Chondrocyte (in vitro differentiated cells): ENCODE data around the gene MAN2C1. TPM values are rescaled to one million over a fixed set of nuclear protein-coding genes. Genes with fewer than 3 reads are reported as not detected.

ENCODE experiments used
- DNase-seq: peaks from one replicate; pipeline ENCODE4 v3.0.0; 2021; ENCODE audit warnings: mixed read lengths, low spot score
- H3K27ac Mint-ChIP-seq: one replicate; pipeline ENCODE4 v1.8.0; 2021; ENCODE audit warnings: mild to moderate bottlenecking, moderate library complexity, mixed read lengths; ENCODE audit not compliant: unreplicated experiment
- H3K27me3 Mint-ChIP-seq: 2 replicates; pipeline ENCODE4 v1.8.0; 2021; ENCODE audit warnings: low read depth, mixed read lengths
- H3K36me3 Mint-ChIP-seq: 2 replicates; pipeline ENCODE4 v1.8.0; 2021; ENCODE audit warnings: low read depth, mixed read lengths
- H3K4me1 Mint-ChIP-seq: 2 replicates; pipeline ENCODE4 v1.8.0; 2021; ENCODE audit warnings: low read depth, mild to moderate bottlenecking, mixed read lengths
- H3K4me3 Mint-ChIP-seq: one replicate; pipeline ENCODE4 v1.8.0; 2021; ENCODE audit warnings: mild to moderate bottlenecking, moderate library complexity, mixed read lengths; ENCODE audit not compliant: unreplicated experiment
- H3K9me3 Mint-ChIP-seq: 2 replicates; pipeline ENCODE4 v1.8.0; 2021; ENCODE audit warnings: low read depth, mixed read lengths
- long read RNA-seq: library from polyadenylated mRNA; stranded (forward); transcript quantifications from one replicate; pipeline ENCODE4 v2.0.0, GENCODE V29; 2021
- total RNA-seq: library from RNA; stranded (reverse); gene quantifications from 3 replicates; pipeline ENCODE4 v1.2.1, GENCODE V29; 2021
- TF ChIP-seq, protein P1 (sequence below): fragments of 200-600 bp; sonication (generic); IDR thresholded peaks from 2 replicates; pipeline ENCODE4 v1.5.0; 2021; ENCODE audit warnings: antibody characterized with exemption, mild to moderate bottlenecking, moderate library complexity

MAN2C1 gene
- total RNA-seq, result 105 to 158 TPM (median 109 TPM) in 3 replicates
- long read RNA-seq, transcript MAN2C1-242 (26 exons, 3,177 nt), result minor isoform, 5 of 59 reads
- long read RNA-seq, transcript MAN2C1-201 (26 exons, 3,284 nt), result major isoform, 19 of 59 reads
- long read RNA-seq, partial matches to known transcripts, result 12 of 59 reads
- long read RNA-seq, other reads (novel, unspliced or antisense), result 23 of 59 reads

DNA sequence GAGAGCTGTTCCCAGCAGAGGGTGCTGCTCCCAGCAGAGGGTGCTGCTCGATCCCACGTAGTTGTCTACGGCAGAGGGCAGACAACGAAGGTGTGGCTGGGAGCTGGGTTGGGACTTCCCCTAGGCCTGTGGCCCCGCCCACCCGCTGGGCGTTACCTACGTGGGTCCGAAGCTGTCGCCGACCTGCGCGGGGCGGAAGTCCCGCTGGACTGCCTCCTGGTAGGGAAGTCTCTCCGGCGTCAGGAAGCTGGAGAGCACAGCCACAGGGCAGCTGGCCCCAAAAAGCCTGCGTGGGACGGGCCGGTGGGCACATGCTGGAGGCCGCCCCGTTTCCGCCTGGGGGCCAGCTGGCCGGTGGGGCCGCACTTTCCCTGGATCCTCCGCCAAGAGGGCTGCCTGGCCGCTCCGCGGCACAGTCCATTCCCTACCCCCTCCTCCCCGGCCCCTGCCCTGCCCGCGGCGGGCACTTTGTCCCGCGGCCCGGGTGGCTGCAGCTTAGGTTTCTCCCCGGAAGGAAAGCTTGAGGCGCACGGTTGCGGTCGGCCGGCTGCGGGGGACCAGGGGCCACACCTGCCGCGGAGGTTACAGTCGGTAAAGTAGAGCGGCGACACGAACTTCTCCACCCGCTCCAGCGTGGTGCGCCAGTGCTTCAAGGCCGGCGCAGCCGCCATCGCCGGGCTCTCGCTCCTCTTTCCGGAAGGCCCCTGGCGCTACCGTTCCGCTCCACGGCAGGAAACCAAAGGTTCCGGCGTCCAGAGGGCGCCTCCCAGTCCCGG is at the start of gene MAN2C1:
Gene MAN2C1 (minus strand): TSS at position 695 of the 776 bp plus-strand sequence. CDS start 24 bp downstream, at position 671.
- peak; percentile 98 for DNase-seq
- Mint-ChIP-seq H3K4me3 (peak within 1 kb of the TSS; percentile 85), H3K36me3 (peaks cover 4% of the 10 kb centered on the region), H3K4me1 (peaks cover 23% of the 10 kb centered on the region), H3K27me3 (no peaks in the 10 kb centered on the region), H3K27ac (peak within 1 kb of the TSS; percentile 95), H3K9me3 (no peaks in the 10 kb centered on the region)
- TF ChIP-seq, protein P1, sequence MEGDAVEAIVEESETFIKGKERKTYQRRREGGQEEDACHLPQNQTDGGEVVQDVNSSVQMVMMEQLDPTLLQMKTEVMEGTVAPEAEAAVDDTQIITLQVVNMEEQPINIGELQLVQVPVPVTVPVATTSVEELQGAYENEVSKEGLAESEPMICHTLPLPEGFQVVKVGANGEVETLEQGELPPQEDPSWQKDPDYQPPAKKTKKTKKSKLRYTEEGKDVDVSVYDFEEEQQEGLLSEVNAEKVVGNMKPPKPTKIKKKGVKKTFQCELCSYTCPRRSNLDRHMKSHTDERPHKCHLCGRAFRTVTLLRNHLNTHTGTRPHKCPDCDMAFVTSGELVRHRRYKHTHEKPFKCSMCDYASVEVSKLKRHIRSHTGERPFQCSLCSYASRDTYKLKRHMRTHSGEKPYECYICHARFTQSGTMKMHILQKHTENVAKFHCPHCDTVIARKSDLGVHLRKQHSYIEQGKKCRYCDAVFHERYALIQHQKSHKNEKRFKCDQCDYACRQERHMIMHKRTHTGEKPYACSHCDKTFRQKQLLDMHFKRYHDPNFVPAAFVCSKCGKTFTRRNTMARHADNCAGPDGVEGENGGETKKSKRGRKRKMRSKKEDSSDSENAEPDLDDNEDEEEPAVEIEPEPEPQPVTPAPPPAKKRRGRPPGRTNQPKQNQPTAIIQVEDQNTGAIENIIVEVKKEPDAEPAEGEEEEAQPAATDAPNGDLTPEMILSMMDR, result peak; percentile 86

DNA sequence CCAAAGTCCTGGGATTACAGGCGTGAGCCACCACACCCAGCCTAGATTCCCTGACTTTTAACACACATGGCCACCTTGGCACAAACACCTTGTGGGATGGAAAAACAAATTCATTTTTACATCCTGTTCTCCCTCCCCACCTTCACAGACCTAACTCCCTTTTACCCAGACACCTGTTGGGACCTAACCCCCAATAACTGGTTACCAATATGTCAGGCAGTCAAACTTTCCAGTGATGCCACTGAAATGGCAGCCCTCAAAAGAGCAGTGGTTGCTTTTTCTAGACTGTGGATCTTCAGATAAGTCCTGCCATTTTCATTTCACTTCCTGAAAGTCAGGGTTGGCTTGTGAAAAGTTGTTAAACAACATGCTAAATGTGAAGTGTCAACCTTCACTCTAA is 48.2 kb upstream of the MAN2C1 start:
- Mint-ChIP-seq H3K4me3 (no peak overlapping the region), H3K4me1 (peaks cover 12% of the 10 kb centered on the region), H3K27ac (no peak overlapping the region), H3K27me3 (no peaks in the 10 kb centered on the region), H3K36me3 (peaks cover 17% of the 10 kb centered on the region), H3K9me3 (no peaks in the 10 kb centered on the region)
- TF ChIP-seq, protein P1, result no peak
- no peak for DNase-seq

DNA sequence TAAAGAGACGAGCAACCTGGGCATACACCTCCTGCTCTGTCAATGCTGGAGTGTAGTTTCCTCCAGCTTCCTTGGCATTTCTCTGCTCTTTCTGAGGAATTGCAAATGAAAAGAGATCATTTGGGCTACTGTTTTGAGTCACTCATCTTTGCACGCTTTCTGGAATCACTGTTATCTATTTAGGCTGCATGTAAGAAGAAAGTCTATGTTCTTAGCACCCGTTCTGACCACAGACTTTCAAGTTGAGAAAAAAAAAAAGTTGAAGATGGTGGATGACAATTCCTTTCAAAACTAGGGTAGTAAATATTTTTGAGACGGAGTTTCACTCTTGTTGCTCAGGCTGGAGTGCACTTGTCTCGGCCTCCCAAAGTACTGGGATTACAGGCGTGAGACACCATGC is 41.8 kb upstream of the MAN2C1 start:
- H3K36me3 Mint-ChIP-seq, result peaks cover 53% of the 10 kb centered on the region
- no peaks in the 10 kb centered on the region for H3K27me3 Mint-ChIP-seq
- DNase-seq, result no peak
- H3K4me3 Mint-ChIP-seq, result no peak overlapping the region
- H3K4me1 Mint-ChIP-seq, result no peaks in the 10 kb centered on the region
- TF ChIP-seq, protein P1, result no peak
- H3K9me3 Mint-ChIP-seq, result no peaks in the 10 kb centered on the region
- H3K27ac Mint-ChIP-seq, result no peak overlapping the region

DNA sequence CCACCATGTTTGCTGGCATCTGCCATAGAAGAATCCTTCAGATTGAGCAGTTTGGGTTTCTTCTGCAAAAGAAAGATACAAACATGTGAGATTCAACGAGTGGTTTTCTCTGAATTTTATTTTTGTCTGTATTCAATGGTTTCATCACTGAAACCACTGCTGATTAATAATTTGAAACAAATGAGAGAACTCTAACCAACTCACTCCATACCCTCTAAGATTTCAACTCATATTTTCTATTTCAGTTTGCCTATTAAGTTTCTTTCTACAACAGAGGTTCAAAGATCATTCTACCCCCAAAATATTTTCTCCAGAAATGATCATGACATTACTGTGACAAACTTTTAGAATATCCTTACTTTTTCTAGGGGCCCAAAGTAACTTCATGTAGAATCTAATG is 38.7 kb upstream of the MAN2C1 start:
- Mint-ChIP-seq H3K9me3 (no peaks in the 10 kb centered on the region), H3K27ac (no peak overlapping the region), H3K4me3 (no peak overlapping the region), H3K36me3 (peaks cover 48% of the 10 kb centered on the region), H3K4me1 (no peaks in the 10 kb centered on the region), H3K27me3 (no peaks in the 10 kb centered on the region)
- TF ChIP-seq, protein P1, result no peak
- DNase-seq, result no peak

DNA sequence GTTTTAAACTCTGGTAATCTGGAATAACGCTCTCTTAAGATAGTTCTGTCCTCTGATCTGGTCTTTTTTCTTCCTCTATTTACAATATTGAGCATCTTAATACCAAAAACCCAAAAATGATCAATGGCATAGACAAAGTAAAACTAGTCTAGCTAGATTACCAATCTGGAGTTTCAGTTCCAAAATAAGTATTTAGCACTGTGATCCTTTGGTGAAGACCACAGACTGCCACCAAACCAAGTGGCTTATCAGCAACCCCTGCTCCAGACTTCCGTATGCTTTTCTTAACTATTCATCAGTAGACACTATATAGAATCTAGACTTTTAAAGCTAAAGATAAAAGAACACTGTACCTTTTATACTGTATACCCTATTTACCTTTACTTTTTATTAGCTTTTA is 35.5 kb upstream of the MAN2C1 start:
- TF ChIP-seq, protein P1, result no peak
- Mint-ChIP-seq H3K9me3 (no peaks in the 10 kb centered on the region), H3K27me3 (no peaks in the 10 kb centered on the region), H3K27ac (no peak overlapping the region), H3K4me1 (no peaks in the 10 kb centered on the region), H3K36me3 (peaks cover 41% of the 10 kb centered on the region), H3K4me3 (no peak overlapping the region)
- DNase-seq, result no peak
